Choroid plexus epithelial cell (primary cell): ENCODE data around the gene HVCN1.
A peak's percentile ranks its signal among the peaks of the same experiment; 100 is the strongest.

Experiments
- DNase-seq: peaks from one replicate; pipeline ENCODE4 v3.0.0-alpha.2; 2010; ENCODE audit warnings: low read depth
- H3K4me3 ChIP-seq: 2 replicates; pipeline ENCODE4 v1.5.1; 2011; ENCODE audit warnings: low read depth, mild to moderate bottlenecking, control low read depth, low read length, moderate library complexity
- TF ChIP-seq, protein P1 (sequence below): conservative IDR thresholded peaks from 2 replicates; pipeline ENCODE4 v1.5.1; 2011; ENCODE audit warnings: low read depth, mild to moderate bottlenecking, control low read depth, inconsistent platforms, low read length, moderate library complexity

HVCN1 gene

DNA sequence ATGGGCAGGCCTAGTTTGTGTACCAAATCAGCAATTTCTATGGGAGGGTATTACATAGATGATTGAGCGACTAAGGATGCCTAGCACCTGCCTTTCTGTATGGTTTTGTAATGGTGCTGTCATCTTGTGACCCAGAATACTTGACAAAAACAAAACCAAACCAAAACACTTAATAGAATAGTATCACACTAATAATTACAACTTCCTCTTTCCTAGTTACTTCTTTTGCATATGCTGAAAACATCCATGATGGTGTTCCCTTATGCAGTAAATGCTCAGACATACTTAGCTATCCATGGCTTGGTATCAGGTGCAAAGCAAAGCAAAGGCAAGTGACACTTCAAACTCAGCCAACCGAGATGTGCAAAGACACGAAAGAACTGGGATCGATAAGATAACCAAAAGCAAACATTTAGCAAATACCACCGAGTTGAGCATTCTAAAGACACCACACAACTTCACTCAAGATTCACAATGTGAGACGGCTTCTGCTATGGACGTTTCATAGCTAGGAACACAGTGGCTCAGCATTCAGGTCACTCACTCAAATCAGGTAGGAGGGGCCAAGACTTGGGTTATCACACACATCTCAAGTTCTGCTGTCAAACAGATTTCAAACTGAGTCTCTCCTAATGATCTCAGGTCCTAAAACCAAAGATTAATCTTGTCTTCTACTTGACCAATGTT, 29.4 kb upstream of the HVCN1 start:
- TF ChIP-seq, protein P1, sequence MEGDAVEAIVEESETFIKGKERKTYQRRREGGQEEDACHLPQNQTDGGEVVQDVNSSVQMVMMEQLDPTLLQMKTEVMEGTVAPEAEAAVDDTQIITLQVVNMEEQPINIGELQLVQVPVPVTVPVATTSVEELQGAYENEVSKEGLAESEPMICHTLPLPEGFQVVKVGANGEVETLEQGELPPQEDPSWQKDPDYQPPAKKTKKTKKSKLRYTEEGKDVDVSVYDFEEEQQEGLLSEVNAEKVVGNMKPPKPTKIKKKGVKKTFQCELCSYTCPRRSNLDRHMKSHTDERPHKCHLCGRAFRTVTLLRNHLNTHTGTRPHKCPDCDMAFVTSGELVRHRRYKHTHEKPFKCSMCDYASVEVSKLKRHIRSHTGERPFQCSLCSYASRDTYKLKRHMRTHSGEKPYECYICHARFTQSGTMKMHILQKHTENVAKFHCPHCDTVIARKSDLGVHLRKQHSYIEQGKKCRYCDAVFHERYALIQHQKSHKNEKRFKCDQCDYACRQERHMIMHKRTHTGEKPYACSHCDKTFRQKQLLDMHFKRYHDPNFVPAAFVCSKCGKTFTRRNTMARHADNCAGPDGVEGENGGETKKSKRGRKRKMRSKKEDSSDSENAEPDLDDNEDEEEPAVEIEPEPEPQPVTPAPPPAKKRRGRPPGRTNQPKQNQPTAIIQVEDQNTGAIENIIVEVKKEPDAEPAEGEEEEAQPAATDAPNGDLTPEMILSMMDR = no peak
- no peak for DNase-seq
- no peak overlapping the region for H3K4me3 ChIP-seq

DNA sequence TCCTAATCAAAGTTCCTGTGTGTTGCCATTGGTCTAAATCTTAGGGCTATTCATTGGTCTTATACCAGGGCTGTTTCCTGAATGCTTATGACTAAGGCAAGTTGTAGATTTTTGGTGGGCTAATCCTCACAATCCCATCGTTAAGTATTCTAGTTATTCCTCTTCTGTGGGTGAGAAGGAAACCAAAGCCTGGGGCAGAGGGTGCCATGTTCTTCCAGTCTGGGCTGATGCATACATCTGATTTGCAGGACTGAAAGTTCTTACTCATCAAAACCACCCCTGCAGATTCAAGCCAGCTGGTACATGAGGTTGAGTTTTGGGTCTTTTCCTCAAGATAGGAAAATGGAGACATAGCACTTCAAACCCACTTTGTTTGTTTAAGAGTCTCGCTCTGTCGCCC, 28.1 kb upstream of the HVCN1 start:
- TF ChIP-seq, protein P1 = no peak
- no peak for DNase-seq
- H3K4me3 ChIP-seq = no peak overlapping the region

GRCh38 chr12:110708917-110709316, 20.0 kb upstream of the HVCN1 start:
- TF ChIP-seq, protein P1 = peak; percentile 7
- H3K4me3 ChIP-seq = no peak overlapping the region
- DNase-seq = no peak

DNA sequence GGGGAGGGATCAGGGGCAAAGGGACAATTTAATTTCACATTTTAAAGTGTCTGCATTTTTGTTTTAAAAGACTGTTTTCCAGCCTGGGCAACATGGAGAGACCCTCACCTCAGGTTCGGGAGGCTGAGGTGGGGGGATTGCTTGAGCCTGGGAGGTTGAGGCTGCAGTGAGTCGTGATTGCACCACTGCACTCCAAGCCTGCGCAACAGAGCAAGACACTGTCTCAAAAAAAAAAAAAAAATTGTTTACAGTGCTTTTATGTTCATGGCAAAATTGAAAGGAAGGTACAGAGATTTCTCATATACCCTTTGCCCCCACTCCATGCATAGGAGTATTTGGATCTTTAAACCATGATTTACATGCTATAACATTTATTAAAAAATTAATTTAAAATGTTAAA, 16.4 kb upstream of the HVCN1 start:
- TF ChIP-seq, protein P1 = no peak
- DNase-seq = no peak
- no peak overlapping the region for H3K4me3 ChIP-seq

- TF ChIP-seq, protein P1 = peak; percentile 49
- no peak for DNase-seq
- no peak overlapping the region for H3K4me3 ChIP-seq
Observed at GRCh38 chr12:110704750-110705149, 15.8 kb upstream of the HVCN1 start.

DNA sequence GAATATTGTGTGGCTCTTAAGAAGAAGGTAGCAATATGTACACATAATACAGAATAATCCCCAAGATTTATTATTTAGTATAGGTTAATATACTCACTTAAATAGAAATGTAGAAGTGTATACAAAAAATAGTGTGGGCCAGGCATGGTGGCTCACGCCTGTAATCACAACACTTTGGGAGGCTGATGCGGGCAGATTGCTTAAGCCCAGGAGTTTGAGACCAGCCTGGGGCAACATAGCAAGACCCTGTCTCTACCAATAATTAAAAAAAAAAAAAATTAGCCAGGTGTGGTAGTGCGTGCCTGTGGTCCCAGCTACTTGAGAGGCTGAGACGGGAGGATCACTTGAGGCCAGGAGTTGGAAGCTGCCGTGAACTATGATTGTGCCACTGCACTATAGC, 15.3 kb upstream of the HVCN1 start:
- no peak for DNase-seq
- H3K4me3 ChIP-seq = no peak overlapping the region
- TF ChIP-seq, protein P1 = no peak

DNA sequence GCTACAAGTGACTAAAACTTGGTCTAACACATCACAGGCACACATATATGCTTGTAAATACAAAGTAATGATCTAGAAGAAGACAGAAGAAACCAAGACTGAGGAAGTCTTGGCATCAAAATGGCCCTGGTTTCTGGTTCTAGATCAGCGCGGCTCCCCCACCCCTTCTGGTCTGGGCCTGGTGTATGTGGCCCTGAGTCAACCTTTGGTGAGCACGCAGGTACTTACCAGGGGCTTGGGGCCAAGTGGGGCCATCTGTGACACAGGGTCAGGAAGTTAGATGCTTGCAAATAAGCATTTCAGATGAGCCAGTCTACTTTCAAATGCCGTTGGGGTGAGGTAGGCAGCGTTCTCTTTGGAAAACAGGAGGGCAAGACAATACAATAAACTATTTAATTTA, 13.2 kb upstream of the HVCN1 start:
- no peak for DNase-seq
- TF ChIP-seq, protein P1 = no peak
- no peak overlapping the region for H3K4me3 ChIP-seq
